ENCODE data around the gene MGP.

MGP gene

GRCh38 chr12:14900521-14901227 is 15.0 kb upstream of the MGP start:
- no peak overlapping the region for H3K4me2 ChIP-seq (ENCODE audit: insufficient read depth, low read length, poor library complexity, severe bottlenecking)
- DNase-seq (ENCODE audit: low spot score) = no peak
- H3K14ac ChIP-seq (ENCODE audit: low read length) = no peak overlapping the region
- no peak overlapping the region for H2AK5ac ChIP-seq (ENCODE audit: low read depth, low read length)
- no CpG with 5 or more reads among the region's 5 CpGs for WGBS, 2 donors (ENCODE audit: extremely low coverage in 2 of 2, insufficient read length in 2 of 2, insufficient replicate concordance in 1 of 2)
- H3K4me1 ChIP-seq (ENCODE audit: control insufficient read depth in 2 of 2, insufficient read depth in 1 of 2, low read depth in 1 of 2, low read length in 2 of 2) = no peaks in the 10 kb centered on the region
- H3K27me3 ChIP-seq (ENCODE audit: control insufficient read depth in 3 of 3, insufficient read depth in 3 of 3, low read depth in 1 of 3, low read length in 3 of 3) = no peaks in the 10 kb centered on the region
- H4K91ac ChIP-seq (ENCODE audit: low read depth, low read length, poor library complexity) = no peak overlapping the region
- H2BK5ac ChIP-seq (ENCODE audit: low read length) = no peak overlapping the region
- H3K9me3 ChIP-seq (replicated peaks in 1 of 2; ENCODE audit: control insufficient read depth in 2 of 2, insufficient read depth in 1 of 2, low read depth in 1 of 2, low read length in 2 of 2) = no peaks in the 10 kb centered on the region
- no peaks in the 10 kb centered on the region for H3K79me1 ChIP-seq (ENCODE audit: low read depth, low read length)
- H3K23ac ChIP-seq (ENCODE audit: low read depth, low read length, poor library complexity) = no peak overlapping the region
- H2BK12ac ChIP-seq (ENCODE audit: low read length) = no peak overlapping the region
- H2BK120ac ChIP-seq (ENCODE audit: low read depth, low read length) = no peak overlapping the region
- H2BK15ac ChIP-seq (ENCODE audit: low read length) = no peak overlapping the region
- H3K4ac ChIP-seq (ENCODE audit: low read length) = no peak overlapping the region
- H3K18ac ChIP-seq (ENCODE audit: low read length) = no peak overlapping the region
- no peak overlapping the region for H4K8ac ChIP-seq (ENCODE audit: low read depth, low read length)
- no peak overlapping the region for H3K27ac ChIP-seq (replicated peaks; ENCODE audit: low read length)
- H2AFZ ChIP-seq (ENCODE audit: low read length) = no peak overlapping the region
- no peak overlapping the region for H3K9ac ChIP-seq (ENCODE audit: low read depth, low read length, poor library complexity)
- no peak overlapping the region for H3K4me3 ChIP-seq (ENCODE audit: low read length in 2 of 2)
- no peaks in the 10 kb centered on the region for H3K36me3 ChIP-seq (replicated peaks in 1 of 2; ENCODE audit: control insufficient read depth in 2 of 2, insufficient read depth in 2 of 2, low read length in 2 of 2)

- Histone ChIP-seq H3K18ac (ENCODE audit: low read length) (no peak overlapping the region), H3K9ac (ENCODE audit: low read depth, low read length, poor library complexity) (no peak overlapping the region), H3K4me1 (ENCODE audit: control insufficient read depth in 2 of 2, insufficient read depth in 1 of 2, low read depth in 1 of 2, low read length in 2 of 2) (no peaks in the 10 kb centered on the region), H4K8ac (ENCODE audit: low read depth, low read length) (no peak overlapping the region), H3K4me3 (ENCODE audit: low read length in 2 of 2) (no peak overlapping the region), H2BK5ac (ENCODE audit: low read length) (no peak overlapping the region), H2AK5ac (ENCODE audit: low read depth, low read length) (no peak overlapping the region), H3K79me1 (ENCODE audit: low read depth, low read length) (no peaks in the 10 kb centered on the region), H2AFZ (ENCODE audit: low read length) (no peak overlapping the region), H2BK15ac (ENCODE audit: low read length) (no peak overlapping the region), H3K4me2 (ENCODE audit: insufficient read depth, low read length, poor library complexity, severe bottlenecking) (no peak overlapping the region), H3K23ac (ENCODE audit: low read depth, low read length, poor library complexity) (no peak overlapping the region), H3K9me3 (replicated peaks in 1 of 2; ENCODE audit: control insufficient read depth in 2 of 2, insufficient read depth in 1 of 2, low read depth in 1 of 2, low read length in 2 of 2) (no peaks in the 10 kb centered on the region), H3K4ac (ENCODE audit: low read length) (no peak overlapping the region), H2BK120ac (ENCODE audit: low read depth, low read length) (no peak overlapping the region), H3K27ac (replicated peaks; ENCODE audit: low read length) (no peak overlapping the region), H3K14ac (ENCODE audit: low read length) (no peak overlapping the region), H3K36me3 (replicated peaks in 1 of 2; ENCODE audit: control insufficient read depth in 2 of 2, insufficient read depth in 2 of 2, low read length in 2 of 2) (no peaks in the 10 kb centered on the region), H4K91ac (ENCODE audit: low read depth, low read length, poor library complexity) (no peak overlapping the region), H3K27me3 (ENCODE audit: control insufficient read depth in 3 of 3, insufficient read depth in 3 of 3, low read depth in 1 of 3, low read length in 3 of 3) (no peaks in the 10 kb centered on the region), H2BK12ac (ENCODE audit: low read length) (no peak overlapping the region)
- WGBS, 2 donors (ENCODE audit: extremely low coverage in 2 of 2, insufficient read length in 2 of 2, insufficient replicate concordance in 1 of 2) = no CpG with 5 or more reads among the region's 7 CpGs
- no peak for DNase-seq (ENCODE audit: low spot score)
Measured at GRCh38 chr12:14896521-14897169, 11.0 kb upstream of the MGP start.

GRCh38 chr12:14893506-14894250 is 8.0 kb upstream of the MGP start:
- no peak overlapping the region for H3K18ac ChIP-seq (ENCODE audit: low read length)
- WGBS, 2 donors (ENCODE audit: extremely low coverage in 2 of 2, insufficient read length in 2 of 2, insufficient replicate concordance in 1 of 2) = no CpG with 5 or more reads among the region's 5 CpGs
- H3K14ac ChIP-seq (ENCODE audit: low read length) = no peak overlapping the region
- H3K4me3 ChIP-seq (ENCODE audit: low read length in 2 of 2) = no peak overlapping the region
- H3K36me3 ChIP-seq (replicated peaks in 1 of 2; ENCODE audit: control insufficient read depth in 2 of 2, insufficient read depth in 2 of 2, low read length in 2 of 2) = no peaks in the 10 kb centered on the region
- no peaks in the 10 kb centered on the region for H3K79me1 ChIP-seq (ENCODE audit: low read depth, low read length)
- H3K9me3 ChIP-seq (replicated peaks in 1 of 2; ENCODE audit: control insufficient read depth in 2 of 2, insufficient read depth in 1 of 2, low read depth in 1 of 2, low read length in 2 of 2) = no peaks in the 10 kb centered on the region
- no peak overlapping the region for H3K27ac ChIP-seq (replicated peaks; ENCODE audit: low read length)
- no peak overlapping the region for H2BK12ac ChIP-seq (ENCODE audit: low read length)
- H2BK120ac ChIP-seq (ENCODE audit: low read depth, low read length) = no peak overlapping the region
- no peak overlapping the region for H2AK5ac ChIP-seq (ENCODE audit: low read depth, low read length)
- no peak overlapping the region for H4K91ac ChIP-seq (ENCODE audit: low read depth, low read length, poor library complexity)
- no peak overlapping the region for H4K8ac ChIP-seq (ENCODE audit: low read depth, low read length)
- no peaks in the 10 kb centered on the region for H3K4me1 ChIP-seq (ENCODE audit: control insufficient read depth in 2 of 2, insufficient read depth in 1 of 2, low read depth in 1 of 2, low read length in 2 of 2)
- no peaks in the 10 kb centered on the region for H3K27me3 ChIP-seq (ENCODE audit: control insufficient read depth in 3 of 3, insufficient read depth in 3 of 3, low read depth in 1 of 3, low read length in 3 of 3)
- H3K9ac ChIP-seq (ENCODE audit: low read depth, low read length, poor library complexity) = no peak overlapping the region
- no peak for DNase-seq (ENCODE audit: low spot score)
- no peak overlapping the region for H3K23ac ChIP-seq (ENCODE audit: low read depth, low read length, poor library complexity)
- H3K4me2 ChIP-seq (ENCODE audit: insufficient read depth, low read length, poor library complexity, severe bottlenecking) = no peak overlapping the region
- peak overlapping the region; percentile 42 for H2AFZ ChIP-seq (ENCODE audit: low read length)
- no peak overlapping the region for H2BK5ac ChIP-seq (ENCODE audit: low read length)
- H2BK15ac ChIP-seq (ENCODE audit: low read length) = no peak overlapping the region
- H3K4ac ChIP-seq (ENCODE audit: low read length) = no peak overlapping the region
